Measurements from ENCODE around the gene PAF1. TPM values are rescaled to one million over a fixed set of nuclear protein-coding genes. Genes with fewer than 3 reads are reported as not detected.
A peak's percentile ranks its signal among the peaks of the same experiment; 100 is the strongest.

Gene PAF1
- total RNA-seq, 2 donors from 2014 or later, result 16.9 to 49.8 TPM

GRCh38 chr19:39336483-39336882 is 54.4 kb downstream of the PAF1 start:
- no peak for ATAC-seq
- peak overlapping the region in 1 of 4 donors; percentile 68 for H3K27ac ChIP-seq
- H3K4me3 ChIP-seq, result no peak overlapping the region
- no peaks in the 10 kb centered on the region for H3K9me3 ChIP-seq
- TF ChIP-seq POLR2A (IDR thresholded peaks at IDR 0.05), result no peak
- DNase-seq, result no peak
- peaks cover 7% of the 10 kb centered on the region for H3K4me1 ChIP-seq
- no peaks in the 10 kb centered on the region for H3K27me3 ChIP-seq
- WGBS, 2 donors, result 51 to 59% methylated on average over 3 of the region's 3 CpGs
- no peaks in the 10 kb centered on the region for H3K36me3 ChIP-seq (replicated peaks in 1 of 2; ENCODE audit: insufficient read depth in 1 of 2, low read depth in 2 of 2)
- intact Hi-C loops (cut with DNase I), result no loop called here

Small RNAs within 50 kb of the gene (microRNA-seq; reads per million reads assigned to microRNA genes)
- 0.45 to 0.47 reads per million in 2 donors for gene MIR4530 (ENCODE audit: borderline number of aligned reads in 2 of 2, borderline replicate concordance in 2 of 2)

Small RNAs within 50 kb of the gene (small RNA-seq; reads per million reads assigned to genes)
- gene AC011445.2 (not detected), gene MIR4530 (not detected), gene RN7SL566P (not detected)

Other genes with a start within 250 kb of the PAF1 start
- 1 to 10 TPM in 1 of 2 donors, under 1 TPM in 1; 0.66 to 7.8 TPM for gene NCCRP1, start 194.1 kb downstream of the PAF1 start, total RNA-seq
- gene SYCN, start 186.8 kb downstream of the PAF1 start, total RNA-seq, result 1,000 to 10,000 TPM; 2,614 to 5,793 TPM
- not detected for gene IFNL3, start 146.1 kb downstream of the PAF1 start, total RNA-seq
- gene IFNL4, start 142.2 kb downstream of the PAF1 start, total RNA-seq, result not detected
- gene IFNL2, start 122.7 kb downstream of the PAF1 start, total RNA-seq, result not detected
- not detected for gene IFNL1, start 94.7 kb downstream of the PAF1 start, total RNA-seq
- gene LRFN1, start 70.2 kb downstream of the PAF1 start, total RNA-seq, result 1 to 10 TPM; 2.0 to 5.7 TPM
- 1 to 10 TPM; 1.3 to 6.0 TPM for gene GMFG, start 55.1 kb downstream of the PAF1 start, total RNA-seq
- gene SAMD4B, start 48.7 kb downstream of the PAF1 start, total RNA-seq, result 10 to 100 TPM; 41.5 to 77.8 TPM
- 10 to 100 TPM; 23.1 to 40.9 TPM for gene MED29, start 272 bp upstream of the PAF1 start, total RNA-seq
- 100 to 1,000 TPM in 1 of 2 donors, 10 to 100 TPM in 1; 55.8 to 108 TPM for gene ZFP36, start 15.7 kb upstream of the PAF1 start, total RNA-seq
- gene PLEKHG2, start 21.6 kb upstream of the PAF1 start, total RNA-seq, result 10 to 100 TPM in 1 of 2 donors, 1 to 10 TPM in 1; 6.7 to 13.2 TPM
- 1,000 to 10,000 TPM in 1 of 2 donors, 100 to 1,000 TPM in 1; 573 to 1,475 TPM for gene RPS16, start 44.8 kb upstream of the PAF1 start, total RNA-seq
- gene SUPT5H, start 54.5 kb upstream of the PAF1 start, total RNA-seq, result 10 to 100 TPM; 82.0 to 90.3 TPM
- gene TIMM50, start 89.7 kb upstream of the PAF1 start, total RNA-seq, result 10 to 100 TPM; 30.4 to 50.8 TPM
- not detected for gene DLL3, start 107.8 kb upstream of the PAF1 start, total RNA-seq
- gene SELENOV, start 124.0 kb upstream of the PAF1 start, total RNA-seq, result not detected
- gene EID2B, start 141.7 kb upstream of the PAF1 start, total RNA-seq, result 1 to 10 TPM; 2.0 to 3.9 TPM
- gene EID2, start 149.1 kb upstream of the PAF1 start, total RNA-seq, result 10 to 100 TPM in 1 of 2 donors, 1 to 10 TPM in 1; 7.3 to 13.5 TPM
- gene LGALS13, start 211.4 kb upstream of the PAF1 start, total RNA-seq, result not detected